Sigmoid colon (tissue), 4 donors: ENCODE measurements around the gene AMD1.

Source experiments
- EP300 ChIP-seq, 4 donors: sonication (generic); formaldehyde crosslinking; IDR thresholded peaks; one replicate each; pipeline ENCODE4 v1.6.1; 2017; ENCODE audit warnings: antibody characterized with exemption in 4 of 4
- POLR2A ChIP-seq, 2 donors: fragments of 450-650 bp; IDR thresholded peaks; one replicate each; pipeline ENCODE4 v1.6.1; 2016; ENCODE audit warnings: antibody characterized with exemption in 2 of 2, mild to moderate bottlenecking in 2 of 2, moderate library complexity in 2 of 2
- POLR2AphosphoS5 ChIP-seq, 4 donors: sonication (generic); formaldehyde crosslinking; IDR thresholded peaks; one replicate each; pipeline ENCODE4 v1.6.1; 2017; ENCODE audit warnings: antibody characterized with exemption in 4 of 4
- TF ChIP-seq, protein P1 (sequence below), 4 experiments: fragments of 450-650 bp in 3 of 4; fragments of 200-600 bp in 1 of 4; IDR thresholded peaks; one replicate each; pipeline ENCODE4 v1.5.1; 2016 to 2019; ENCODE audit warnings: antibody characterized with exemption in 4 of 4, mild to moderate bottlenecking in 3 of 4, moderate library complexity in 2 of 4

DNA sequence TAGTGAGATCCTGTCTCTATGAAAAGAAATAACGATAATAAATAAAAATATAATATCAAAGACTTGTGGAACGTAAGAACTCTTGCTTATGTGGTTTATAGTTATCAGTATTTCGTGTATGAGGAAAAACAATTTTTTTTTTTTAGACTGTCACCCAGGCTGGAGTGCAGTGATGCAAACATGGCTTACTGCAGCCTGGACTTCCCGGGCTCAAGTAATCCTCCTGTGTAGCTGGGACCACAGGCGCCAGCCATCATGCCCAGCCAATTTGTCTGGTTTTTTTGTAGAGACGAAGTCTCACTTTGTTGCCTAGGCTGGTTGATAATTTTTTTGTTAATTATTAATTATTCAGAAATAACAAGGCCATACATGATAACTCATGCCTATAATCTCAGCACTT, 40.8 kb upstream of the AMD1 start:
- TF ChIP-seq POLR2A (IDR thresholded peaks at IDR 0.05) (no peak), EP300 (IDR thresholded peaks at IDR 0.05) (no peak), POLR2AphosphoS5 (IDR thresholded peaks at IDR 0.05) (no peak)
- TF ChIP-seq, protein P1, sequence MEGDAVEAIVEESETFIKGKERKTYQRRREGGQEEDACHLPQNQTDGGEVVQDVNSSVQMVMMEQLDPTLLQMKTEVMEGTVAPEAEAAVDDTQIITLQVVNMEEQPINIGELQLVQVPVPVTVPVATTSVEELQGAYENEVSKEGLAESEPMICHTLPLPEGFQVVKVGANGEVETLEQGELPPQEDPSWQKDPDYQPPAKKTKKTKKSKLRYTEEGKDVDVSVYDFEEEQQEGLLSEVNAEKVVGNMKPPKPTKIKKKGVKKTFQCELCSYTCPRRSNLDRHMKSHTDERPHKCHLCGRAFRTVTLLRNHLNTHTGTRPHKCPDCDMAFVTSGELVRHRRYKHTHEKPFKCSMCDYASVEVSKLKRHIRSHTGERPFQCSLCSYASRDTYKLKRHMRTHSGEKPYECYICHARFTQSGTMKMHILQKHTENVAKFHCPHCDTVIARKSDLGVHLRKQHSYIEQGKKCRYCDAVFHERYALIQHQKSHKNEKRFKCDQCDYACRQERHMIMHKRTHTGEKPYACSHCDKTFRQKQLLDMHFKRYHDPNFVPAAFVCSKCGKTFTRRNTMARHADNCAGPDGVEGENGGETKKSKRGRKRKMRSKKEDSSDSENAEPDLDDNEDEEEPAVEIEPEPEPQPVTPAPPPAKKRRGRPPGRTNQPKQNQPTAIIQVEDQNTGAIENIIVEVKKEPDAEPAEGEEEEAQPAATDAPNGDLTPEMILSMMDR (IDR thresholded peaks at IDR 0.05): no peak
